NT2/D1 (cell line): ENCODE data around the gene SLC35E1.

ENCODE experiments used
- DNase-seq: peaks from one replicate; pipeline ENCODE4 v3.0.0-alpha.2; 2011; ENCODE audit warnings: low read depth, low spot score
- H3K27me3 ChIP-seq: 2 replicates; pipeline ENCODE4 v1.6.0; 2011; ENCODE audit warnings: mild to moderate bottlenecking; ENCODE audit not compliant: insufficient read length, insufficient read depth
- H3K36me3 ChIP-seq: 2 replicates; pipeline ENCODE4 v1.6.1; 2011; ENCODE audit warnings: mild to moderate bottlenecking, low read length, mixed read lengths; ENCODE audit not compliant: insufficient read depth, insufficient read length
- H3K4me1 ChIP-seq: 2 replicates; pipeline ENCODE4 v1.5.1; 2011; ENCODE audit not compliant: insufficient read depth, insufficient read length
- H3K4me3 ChIP-seq: 2 replicates; pipeline ENCODE4 v1.5.1; 2011; ENCODE audit warnings: low read depth; ENCODE audit not compliant: insufficient read length
- H3K9ac ChIP-seq: 2 replicates; pipeline ENCODE4 v1.6.0; 2011; ENCODE audit warnings: low read depth; ENCODE audit not compliant: insufficient read length
- H3K9me3 ChIP-seq: 2 replicates; pipeline ENCODE4 v1.5.1; 2011; ENCODE audit warnings: mild to moderate bottlenecking, low read length; ENCODE audit not compliant: insufficient read depth
- SUZ12 ChIP-seq: IDR thresholded peaks from 2 replicates; pipeline ENCODE4 v1.6.1; 2011; ENCODE audit not compliant: insufficient read length, insufficient read depth; ENCODE audit errors: extremely low read depth
- YY1 ChIP-seq: IDR thresholded peaks from 2 replicates; pipeline ENCODE4 v1.6.1; 2011; ENCODE audit not compliant: insufficient read length, insufficient read depth
- ZNF274 ChIP-seq: IDR thresholded peaks from 2 replicates; pipeline ENCODE4 v1.6.1; 2011; ENCODE audit warnings: mild to moderate bottlenecking, low read depth, low read length

Gene SLC35E1

GRCh38 chr19:16572332-16573211 is at the start of gene SLC35E1:
Gene SLC35E1, minus strand, starts transcription at chr19:16572415. Its CDS starts 51 bp downstream, at chr19:16572364.
- H3K9me3 ChIP-seq = no peaks in the 10 kb centered on the region
- peaks cover 71% of the 10 kb centered on the region for H3K36me3 ChIP-seq
- TF ChIP-seq SUZ12 (no peak), ZNF274 (no peak), YY1 (no peak)
- H3K4me1 ChIP-seq = peaks cover 18% of the 10 kb centered on the region
- H3K27me3 ChIP-seq = no peaks in the 10 kb centered on the region
- peak within 1 kb of the TSS; percentile 100 for H3K4me3 ChIP-seq
- H3K9ac ChIP-seq = peak within 1 kb of the TSS; percentile 99
- DNase-seq = peak; percentile 94

- no peak overlapping the region for H3K9ac ChIP-seq
- DNase-seq = no peak
- peaks cover 51% of the 10 kb centered on the region for H3K36me3 ChIP-seq
- H3K9me3 ChIP-seq = no peaks in the 10 kb centered on the region
- TF ChIP-seq SUZ12 (no peak), YY1 (no peak), ZNF274 (no peak)
- no peak overlapping the region for H3K4me3 ChIP-seq
- H3K4me1 ChIP-seq = peaks cover 32% of the 10 kb centered on the region
- H3K27me3 ChIP-seq = no peaks in the 10 kb centered on the region
Observed at GRCh38 chr19:16621165-16621800, 49.1 kb upstream of the SLC35E1 start.

- peaks cover 34% of the 10 kb centered on the region for H3K4me1 ChIP-seq
Observed at GRCh38 chr19:16620584-16620983, 48.4 kb upstream of the SLC35E1 start.

GRCh38 chr19:16620018-16620417 is 47.8 kb upstream of the SLC35E1 start:
- H3K4me3 ChIP-seq = no peak overlapping the region
- DNase-seq = no peak
- no peak for TF ChIP-seq SUZ12
- no peak for TF ChIP-seq YY1
- TF ChIP-seq ZNF274 = no peak
- peaks cover 35% of the 10 kb centered on the region for H3K4me1 ChIP-seq
- no peaks in the 10 kb centered on the region for H3K9me3 ChIP-seq
- peaks cover 45% of the 10 kb centered on the region for H3K36me3 ChIP-seq
- no peak overlapping the region for H3K9ac ChIP-seq
- no peaks in the 10 kb centered on the region for H3K27me3 ChIP-seq

More at GRCh38 chr19:16620584-16620983, 48.4 kb upstream of the SLC35E1 start:
- Histone ChIP-seq H3K36me3 (peaks cover 50% of the 10 kb centered on the region), H3K9me3 (no peaks in the 10 kb centered on the region), H3K9ac (no peak overlapping the region), H3K4me3 (no peak overlapping the region), H3K27me3 (no peaks in the 10 kb centered on the region)
- no peak for TF ChIP-seq SUZ12
- TF ChIP-seq ZNF274 = no peak
- TF ChIP-seq YY1 = no peak
- no peak for DNase-seq

GRCh38 chr19:16619457-16619856 is 47.2 kb upstream of the SLC35E1 start:
- Histone ChIP-seq H3K9ac (no peak overlapping the region), H3K4me1 (peaks cover 37% of the 10 kb centered on the region), H3K4me3 (no peak overlapping the region), H3K9me3 (no peaks in the 10 kb centered on the region), H3K36me3 (peaks cover 40% of the 10 kb centered on the region), H3K27me3 (no peaks in the 10 kb centered on the region)
- no peak for DNase-seq
- TF ChIP-seq ZNF274 = no peak
- TF ChIP-seq YY1 = no peak

- Histone ChIP-seq H3K4me3 (no peak overlapping the region), H3K36me3 (peaks cover 33% of the 10 kb centered on the region), H3K9me3 (no peaks in the 10 kb centered on the region), H3K4me1 (peaks cover 37% of the 10 kb centered on the region), H3K9ac (no peak overlapping the region), H3K27me3 (no peaks in the 10 kb centered on the region)
- no peak for TF ChIP-seq ZNF274
- no peak for DNase-seq
Observed at GRCh38 chr19:16618248-16618647, 46.0 kb upstream of the SLC35E1 start.

- Histone ChIP-seq H3K27me3 (no peaks in the 10 kb centered on the region), H3K9me3 (no peaks in the 10 kb centered on the region), H3K4me1 (peaks cover 33% of the 10 kb centered on the region), H3K4me3 (no peak overlapping the region), H3K36me3 (peaks cover 19% of the 10 kb centered on the region), H3K9ac (no peak overlapping the region)
- no peak for DNase-seq
- no peak for TF ChIP-seq YY1
- TF ChIP-seq ZNF274 = no peak
- TF ChIP-seq SUZ12 = no peak
Observed at GRCh38 chr19:16615808-16616207, 43.6 kb upstream of the SLC35E1 start.
